Measurements from ENCODE around the gene SEC16A. TPM values are rescaled to one million over a fixed set of nuclear protein-coding genes. Genes with fewer than 3 reads are reported as not detected.
A peak's percentile ranks its signal among the peaks of the same experiment; 100 is the strongest.

SEC16A gene
- total RNA-seq, 1 experiment from 2014 or later: 85.8 TPM

DNA sequence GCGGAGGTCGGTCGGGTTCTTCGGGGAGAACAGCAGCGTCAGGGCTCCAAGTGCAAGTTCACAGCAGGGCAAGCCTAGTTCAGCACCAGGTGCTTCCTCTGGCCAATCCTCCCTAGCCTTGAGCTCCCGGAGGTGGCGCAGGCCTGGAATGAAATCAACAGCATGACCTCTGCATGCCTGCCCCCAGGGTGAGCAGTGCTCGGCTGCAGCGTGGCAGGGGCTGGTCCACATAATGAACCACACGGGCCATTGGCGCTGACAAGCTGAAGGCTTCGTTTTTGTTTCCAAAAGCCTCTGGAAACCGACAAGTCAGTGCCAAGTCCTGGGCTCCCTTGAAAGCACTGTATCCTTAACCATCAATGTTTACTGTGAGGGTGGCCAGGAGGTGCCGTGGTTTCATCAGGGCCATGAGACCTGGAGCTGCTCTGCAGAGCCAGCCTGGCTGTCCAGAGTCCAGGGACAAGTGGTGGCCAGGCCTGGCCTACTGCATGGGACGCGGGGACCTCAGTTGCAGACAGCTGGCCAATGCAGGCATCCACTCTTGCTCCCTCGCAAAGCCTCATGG, 41.1 kb downstream of the SEC16A start:
- H3K4me1 Mint-ChIP-seq (ENCODE audit: insufficient read depth, unreplicated experiment): peaks cover 10% of the 10 kb centered on the region
- no peaks in the 10 kb centered on the region for H3K27me3 Mint-ChIP-seq (ENCODE audit: insufficient read depth, unreplicated experiment)
- peaks cover 62% of the 10 kb centered on the region for H3K36me3 Mint-ChIP-seq (ENCODE audit: insufficient read depth, unreplicated experiment)
- TF ChIP-seq, protein P1, sequence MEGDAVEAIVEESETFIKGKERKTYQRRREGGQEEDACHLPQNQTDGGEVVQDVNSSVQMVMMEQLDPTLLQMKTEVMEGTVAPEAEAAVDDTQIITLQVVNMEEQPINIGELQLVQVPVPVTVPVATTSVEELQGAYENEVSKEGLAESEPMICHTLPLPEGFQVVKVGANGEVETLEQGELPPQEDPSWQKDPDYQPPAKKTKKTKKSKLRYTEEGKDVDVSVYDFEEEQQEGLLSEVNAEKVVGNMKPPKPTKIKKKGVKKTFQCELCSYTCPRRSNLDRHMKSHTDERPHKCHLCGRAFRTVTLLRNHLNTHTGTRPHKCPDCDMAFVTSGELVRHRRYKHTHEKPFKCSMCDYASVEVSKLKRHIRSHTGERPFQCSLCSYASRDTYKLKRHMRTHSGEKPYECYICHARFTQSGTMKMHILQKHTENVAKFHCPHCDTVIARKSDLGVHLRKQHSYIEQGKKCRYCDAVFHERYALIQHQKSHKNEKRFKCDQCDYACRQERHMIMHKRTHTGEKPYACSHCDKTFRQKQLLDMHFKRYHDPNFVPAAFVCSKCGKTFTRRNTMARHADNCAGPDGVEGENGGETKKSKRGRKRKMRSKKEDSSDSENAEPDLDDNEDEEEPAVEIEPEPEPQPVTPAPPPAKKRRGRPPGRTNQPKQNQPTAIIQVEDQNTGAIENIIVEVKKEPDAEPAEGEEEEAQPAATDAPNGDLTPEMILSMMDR (IDR thresholded peaks at IDR 0.05; ENCODE audit: unreplicated experiment): no peak
- H3K4me3 Mint-ChIP-seq (ENCODE audit: unreplicated experiment): no peak overlapping the region
- POLR2A ChIA-PET: interaction anchor here (0.6 kb wide), 1 partner anchor 198 kb away, joined by 3 read pairs; no protein-coding TSS in a partner anchor
- no peak overlapping the region for H3K27ac Mint-ChIP-seq (ENCODE audit: low read depth, unreplicated experiment)
- no peaks in the 10 kb centered on the region for H3K9me3 Mint-ChIP-seq (ENCODE audit: unreplicated experiment)
- DNase-seq (ENCODE audit: unreplicated experiment): no peak
- no TSS peak for BruUV-seq (replicated peaks)
- CTCF ChIA-PET: interaction anchor here (0.6 to 0.8 kb wide), 3 partner anchors 28 to 732 kb away, joined by 3 read pairs; no protein-coding TSS in a partner anchor
- intact Hi-C loops (cut with micrococcal nuclease): no loop called here

GRCh38 chr9:136441191-136441680, 41.6 kb downstream of the SEC16A start:
- POLR2A ChIA-PET: interaction anchor here (0.6 to 1.3 kb wide), 2 partner anchors 78 to 198 kb away, joined by 3 to 5 read pairs; partner anchors contain the start of gene DNLZ
- TF ChIP-seq, protein P1 (IDR thresholded peaks at IDR 0.05; ENCODE audit: unreplicated experiment): no peak

DNA sequence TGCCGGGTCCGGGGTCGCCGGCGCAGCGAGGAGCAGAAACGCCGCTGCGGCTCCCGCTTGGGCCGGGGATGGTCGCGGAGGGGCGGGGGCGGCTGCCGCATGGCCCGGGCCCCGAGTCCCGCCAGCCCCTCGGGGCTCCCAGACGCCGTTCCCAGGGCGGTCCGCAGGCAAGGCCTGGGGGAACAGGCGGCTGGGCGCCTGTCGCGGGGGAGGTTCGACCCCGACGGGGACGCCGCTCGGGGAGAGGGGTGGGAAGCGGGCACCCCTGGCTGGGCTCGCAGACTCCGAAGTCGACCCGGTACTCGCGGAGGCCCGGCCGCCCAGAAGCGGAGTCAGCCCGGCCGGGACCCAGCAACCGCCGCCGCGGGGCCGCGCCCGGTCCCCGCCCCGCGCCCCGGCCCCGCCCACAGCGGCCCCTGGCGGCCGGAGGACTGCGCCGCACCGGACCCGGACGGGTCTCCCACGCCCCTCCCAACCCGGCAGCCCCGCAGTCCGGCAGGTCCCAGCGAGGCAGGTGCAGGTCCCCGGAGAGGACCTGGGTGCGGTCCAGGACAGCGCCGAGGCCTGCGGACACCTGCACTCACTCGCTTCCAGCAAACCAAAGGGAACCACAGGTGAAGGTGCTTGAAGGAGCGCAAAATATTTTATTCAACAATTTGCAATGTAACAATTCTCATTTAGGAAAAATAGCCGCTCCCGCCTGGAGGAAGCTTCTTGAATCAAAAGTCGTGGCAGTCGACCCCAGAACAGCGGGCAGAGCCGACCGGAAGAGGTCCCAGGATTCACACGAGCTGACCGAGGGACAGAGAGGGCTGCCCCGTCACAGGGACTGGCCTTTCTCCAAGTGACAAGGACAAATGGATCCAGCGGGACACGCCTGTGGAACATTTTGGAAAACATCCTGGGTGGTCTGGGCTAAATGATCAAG, 43.1 kb downstream of the SEC16A start, which contains the start of gene INPP5E:
Gene INPP5E, minus strand, starts transcription at position 365 of the 928 bp plus-strand sequence. CDS start 426 bp downstream, outside the sequence.
- CTCF ChIA-PET: interaction anchor here (0.5 to 1.5 kb wide), 11 partner anchors 10 to 470 kb away, joined by 3 to 5 read pairs (median 4); no protein-coding TSS in a partner anchor
- intact Hi-C loops (cut with micrococcal nuclease): no loop called here
- POLR2A ChIA-PET: interaction anchor here (0.7 to 6.0 kb wide), 4 partner anchors 14 to 594 kb away, joined by 3 to 34 read pairs (median 5); partner anchors contain the start of genes DNLZ, ENTR1 and PMPCA
- TF ChIP-seq, protein P1 (IDR thresholded peaks at IDR 0.05; ENCODE audit: unreplicated experiment): peak; percentile 86
- Mint-ChIP-seq H3K4me1 (ENCODE audit: insufficient read depth, unreplicated experiment) (peaks cover 16% of the 10 kb centered on the region), H3K36me3 (ENCODE audit: insufficient read depth, unreplicated experiment) (peaks cover 53% of the 10 kb centered on the region), H3K9me3 (ENCODE audit: unreplicated experiment) (no peaks in the 10 kb centered on the region), H3K27me3 (ENCODE audit: insufficient read depth, unreplicated experiment) (no peaks in the 10 kb centered on the region), H3K27ac (ENCODE audit: low read depth, unreplicated experiment) (peak within 1 kb of the TSS; percentile 31), H3K4me3 (ENCODE audit: unreplicated experiment) (peak within 1 kb of the TSS; percentile 76)
- peak; percentile 61 for DNase-seq (ENCODE audit: unreplicated experiment)
- BruUV-seq (replicated peaks): no TSS peak

More at GRCh38 chr9:136441191-136441680, 41.6 kb downstream of the SEC16A start:
- no peak for DNase-seq (ENCODE audit: unreplicated experiment)
- CTCF ChIA-PET: interaction anchor here (0.6 to 1.5 kb wide), 4 partner anchors 19 to 732 kb away, joined by 3 to 5 read pairs (median 3); no protein-coding TSS in a partner anchor
- H3K36me3 Mint-ChIP-seq (ENCODE audit: insufficient read depth, unreplicated experiment): peaks cover 62% of the 10 kb centered on the region
- no peak overlapping the region for H3K4me3 Mint-ChIP-seq (ENCODE audit: unreplicated experiment)
- H3K27ac Mint-ChIP-seq (ENCODE audit: low read depth, unreplicated experiment): peak overlapping the region; percentile 31
- no peaks in the 10 kb centered on the region for H3K27me3 Mint-ChIP-seq (ENCODE audit: insufficient read depth, unreplicated experiment)
- intact Hi-C loops (cut with micrococcal nuclease): no loop called here
- H3K9me3 Mint-ChIP-seq (ENCODE audit: unreplicated experiment): no peaks in the 10 kb centered on the region
- BruUV-seq (replicated peaks): no TSS peak
- peaks cover 16% of the 10 kb centered on the region for H3K4me1 Mint-ChIP-seq (ENCODE audit: insufficient read depth, unreplicated experiment)
